CD4-positive, alpha-beta T cell (primary cell): Measurements from ENCODE around the gene PEX1. TPM values are rescaled to one million over a fixed set of nuclear protein-coding genes. Genes with fewer than 3 reads are reported as not detected.

Source experiments
- ATAC-seq: fragments of 200-7000 bp; cut with Tn5 transposase; one replicate; pipeline ENCODE4 v1.10.0; 2022; ENCODE audit warnings: mild to moderate bottlenecking; ENCODE audit not compliant: poor library complexity
- CTCF ChIA-PET: fragments of 350-600 bp; sonication (Branson Sonifier 250); formaldehyde crosslinking; loops from one replicate; lab custom pipeline; 2021; ENCODE audit warnings: antibody characterized with exemption, inconsistent platforms; lab: Charles Lee
- POLR2A ChIA-PET: fragments of 350-600 bp; sonication (Branson Sonifier 250); formaldehyde crosslinking; loops from one replicate; lab custom pipeline; 2021; ENCODE audit warnings: antibody characterized with exemption, inconsistent platforms; lab: Charles Lee
- DNase-seq, 14 experiments: peaks; one replicate each; pipeline ENCODE4 v3.0.0-alpha.2; 2013 to 2020; ENCODE audit warnings: mixed read lengths in 2 of 14
- H3K27ac ChIP-seq, 2 donors: one replicate each; pipeline versions ENCODE4 v1.5.1 to v1.7.0; 2013; ENCODE audit warnings: low read length in 2 of 2, low read depth in 1 of 2, mild to moderate bottlenecking in 1 of 2
- H3K27me3 ChIP-seq, 2 experiments: 1 replicate in 1 of 2; 2 replicates in 1 of 2; pipeline versions ENCODE4 v1.6.1 to v1.7.0; 2013; ENCODE audit warnings: low read length in 2 of 2, control low read depth in 1 of 2, mild to moderate bottlenecking in 1 of 2, moderate library complexity in 1 of 2; ENCODE audit not compliant: insufficient read depth in 2 of 2, control insufficient read depth in 1 of 2
- H3K36me3 ChIP-seq: one replicate; pipeline ENCODE4 v1.6.1; 2013; ENCODE audit warnings: low read length, control low read depth; ENCODE audit not compliant: insufficient read depth
- H3K4me1 ChIP-seq: one replicate; pipeline ENCODE4 v1.6.1; 2013; ENCODE audit warnings: low read length, control low read depth; ENCODE audit not compliant: insufficient read depth
- H3K4me3 ChIP-seq: one replicate; pipeline ENCODE4 v1.5.1; 2013; ENCODE audit warnings: mild to moderate bottlenecking, low read length, moderate library complexity
- H3K9me3 ChIP-seq, 2 experiments: 1 replicate in 1 of 2; 2 replicates in 1 of 2; pipeline versions ENCODE4 v1.6.1 to v1.7.0; 2013; ENCODE audit warnings: low read length in 2 of 2, mild to moderate bottlenecking in 2 of 2, control low read depth in 1 of 2, moderate library complexity in 1 of 2; ENCODE audit not compliant: control insufficient read depth in 1 of 2, insufficient read depth in 1 of 2
- H3K27ac Mint-ChIP-seq: one replicate; pipeline ENCODE4 v1.8.0; 2020; ENCODE audit warnings: mixed read lengths
- H3K27me3 Mint-ChIP-seq: one replicate; pipeline ENCODE4 v1.8.0; 2021; ENCODE audit warnings: mixed read lengths
- H3K36me3 Mint-ChIP-seq: one replicate; pipeline ENCODE4 v1.8.0; 2021; ENCODE audit warnings: low read depth, mixed read lengths
- H3K4me1 Mint-ChIP-seq: one replicate; pipeline ENCODE4 v1.8.0; 2021; ENCODE audit warnings: low read depth, mixed read lengths
- H3K4me3 Mint-ChIP-seq: one replicate; pipeline ENCODE4 v1.8.0; 2020; ENCODE audit warnings: mild to moderate bottlenecking, mixed read lengths
- H3K9me3 Mint-ChIP-seq: one replicate; pipeline ENCODE4 v1.8.0; 2020; ENCODE audit warnings: mixed read lengths
- intact Hi-C, 2 experiments: fragments of 100-400 bp; cut with DNase I in 1 of 2; cut with micrococcal nuclease in 1 of 2; formaldehyde crosslinking; loops; one replicate each; pipeline versions ENCODE4 v1.15.1 to v1.9.0; 2023 to 2025; cut with DNase I, micrococcal nuclease
- total RNA-seq, 174 experiments: library from RNA in 2 of 174; stranded (reverse) in 2 of 174; gene quantifications; one replicate each; pipeline ENCODE4 v1.2.3 and lab custom pipeline; 2021 to 2026
- TF ChIP-seq, protein P1 (sequence below): fragments of 200-600 bp; IDR thresholded peaks from one replicate; pipeline ENCODE4 v1.8.0; 2022; ENCODE audit warnings: antibody characterized with exemption, mild to moderate bottlenecking

PEX1 gene
- total RNA-seq, 2 experiments from 2014 or later = 19.7 to 20.7 TPM

DNA sequence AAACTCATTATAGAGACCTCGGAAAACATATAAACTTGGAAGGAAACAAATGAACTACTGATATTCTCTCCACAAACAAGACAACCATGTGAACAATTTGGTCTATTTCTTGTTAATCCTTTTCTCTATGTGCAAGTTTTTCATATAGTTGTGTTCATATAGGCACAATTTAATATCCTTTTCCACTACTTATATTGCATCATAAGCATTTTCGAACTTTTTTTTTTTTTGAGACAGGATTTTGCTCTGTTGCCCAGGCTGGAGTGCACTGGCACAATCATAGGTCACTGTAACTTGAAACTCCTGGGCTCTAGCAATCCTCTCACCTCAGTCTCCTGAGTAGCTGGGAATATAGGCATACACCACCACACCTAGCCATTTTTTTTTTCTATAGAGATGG lies 5.2 kb downstream of the PEX1 start:
- Histone ChIP-seq H3K4me3 (no peak overlapping the region), H3K27ac (no peak overlapping the region), H3K9me3 (no peaks in the 10 kb centered on the region), H3K36me3 (peaks cover 3% of the 10 kb centered on the region), H3K27me3 (no peaks in the 10 kb centered on the region), H3K4me1 (peaks cover 10% of the 10 kb centered on the region)
- Mint-ChIP-seq H3K27me3 (no peaks in the 10 kb centered on the region), H3K9me3 (no peaks in the 10 kb centered on the region), H3K4me1 (peaks cover 25% of the 10 kb centered on the region), H3K4me3 (no peak overlapping the region), H3K27ac (no peak overlapping the region), H3K36me3 (peaks cover 19% of the 10 kb centered on the region)
- intact Hi-C loops = loop anchor here in 1 of 2 experiments (10.0 kb wide), 2 partner anchors 278 to 532 kb away; partner anchors contain the start of genes ANKIB1 and KRIT1
- TF ChIP-seq, protein P1, sequence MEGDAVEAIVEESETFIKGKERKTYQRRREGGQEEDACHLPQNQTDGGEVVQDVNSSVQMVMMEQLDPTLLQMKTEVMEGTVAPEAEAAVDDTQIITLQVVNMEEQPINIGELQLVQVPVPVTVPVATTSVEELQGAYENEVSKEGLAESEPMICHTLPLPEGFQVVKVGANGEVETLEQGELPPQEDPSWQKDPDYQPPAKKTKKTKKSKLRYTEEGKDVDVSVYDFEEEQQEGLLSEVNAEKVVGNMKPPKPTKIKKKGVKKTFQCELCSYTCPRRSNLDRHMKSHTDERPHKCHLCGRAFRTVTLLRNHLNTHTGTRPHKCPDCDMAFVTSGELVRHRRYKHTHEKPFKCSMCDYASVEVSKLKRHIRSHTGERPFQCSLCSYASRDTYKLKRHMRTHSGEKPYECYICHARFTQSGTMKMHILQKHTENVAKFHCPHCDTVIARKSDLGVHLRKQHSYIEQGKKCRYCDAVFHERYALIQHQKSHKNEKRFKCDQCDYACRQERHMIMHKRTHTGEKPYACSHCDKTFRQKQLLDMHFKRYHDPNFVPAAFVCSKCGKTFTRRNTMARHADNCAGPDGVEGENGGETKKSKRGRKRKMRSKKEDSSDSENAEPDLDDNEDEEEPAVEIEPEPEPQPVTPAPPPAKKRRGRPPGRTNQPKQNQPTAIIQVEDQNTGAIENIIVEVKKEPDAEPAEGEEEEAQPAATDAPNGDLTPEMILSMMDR = no peak
- ChIA-PET POLR2A (no interaction called here), CTCF (no interaction called here)
- no peak for DNase-seq
- no peak for ATAC-seq

DNA sequence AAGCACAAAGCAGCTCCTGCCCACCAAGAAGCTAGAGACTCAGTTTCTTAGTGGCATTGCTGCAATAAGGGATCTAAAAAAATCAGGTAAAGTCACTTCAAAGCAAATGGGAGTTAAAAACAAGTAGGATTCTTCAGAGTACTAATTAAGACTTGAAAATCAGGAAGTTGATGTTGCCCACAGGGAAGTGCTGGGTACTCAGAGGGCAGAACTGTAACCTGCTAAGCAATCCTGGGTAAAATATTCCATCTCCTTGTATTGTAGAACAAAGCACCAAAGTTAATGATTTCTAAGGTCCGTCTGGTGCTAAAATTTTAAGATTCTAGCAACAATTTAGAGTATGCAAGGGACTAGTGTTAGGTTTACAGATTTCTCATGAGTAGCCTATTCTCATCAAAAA lies 8.3 kb downstream of the PEX1 start:
- Mint-ChIP-seq H3K4me1 (no peaks in the 10 kb centered on the region), H3K27me3 (no peaks in the 10 kb centered on the region), H3K27ac (no peak overlapping the region), H3K4me3 (no peak overlapping the region), H3K36me3 (peaks cover 35% of the 10 kb centered on the region), H3K9me3 (no peaks in the 10 kb centered on the region)
- Histone ChIP-seq H3K4me1 (no peaks in the 10 kb centered on the region), H3K27ac (no peak overlapping the region), H3K9me3 (no peaks in the 10 kb centered on the region), H3K27me3 (no peaks in the 10 kb centered on the region), H3K4me3 (no peak overlapping the region), H3K36me3 (peaks cover 25% of the 10 kb centered on the region)
- TF ChIP-seq, protein P1 = no peak
- no peak for ATAC-seq
- POLR2A ChIA-PET = interaction anchor here (0.9 kb wide), 1 partner anchor 9 kb away, joined by 4 read pairs; the partner anchor contains the start of gene RBM48
- DNase-seq = no peak
- CTCF ChIA-PET = no interaction called here
- intact Hi-C loops = loop anchor here in 1 of 2 experiments (10.0 kb wide), 2 partner anchors 275 to 535 kb away; partner anchors contain the start of genes ANKIB1 and KRIT1

DNA sequence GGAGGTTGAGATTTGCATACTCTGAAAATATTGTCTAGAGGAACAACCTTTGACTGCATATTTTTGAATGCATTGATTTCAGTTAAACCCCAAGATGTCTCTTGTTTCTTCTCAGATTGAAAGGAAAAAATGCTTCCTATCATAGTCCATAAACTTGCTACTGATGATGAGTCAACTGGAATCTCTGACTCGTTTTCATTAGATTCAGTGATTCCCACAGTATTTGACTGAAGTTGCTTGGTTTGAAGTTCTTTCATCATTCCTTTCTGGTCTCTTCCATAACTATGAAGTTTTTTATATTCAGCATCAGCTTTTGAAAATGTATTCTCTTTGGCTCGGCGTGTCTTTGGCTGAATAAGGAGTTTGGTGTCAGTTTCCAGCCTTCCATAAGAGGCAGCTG lies 10.7 kb downstream of the PEX1 start:
- intact Hi-C loops = no loop called here
- H3K27ac Mint-ChIP-seq = no peak overlapping the region
- no peak overlapping the region for H3K4me3 Mint-ChIP-seq

More for the DNA sequence above, 10.7 kb downstream of the PEX1 start:
- ChIA-PET POLR2A (no interaction called here), CTCF (no interaction called here)
- no peak overlapping the region for H3K4me3 ChIP-seq
- no peak overlapping the region for H3K27ac ChIP-seq
- no peaks in the 10 kb centered on the region for H3K9me3 Mint-ChIP-seq
- ATAC-seq (no peak), DNase-seq (no peak)
- no peaks in the 10 kb centered on the region for H3K9me3 ChIP-seq
- H3K36me3 Mint-ChIP-seq = peaks cover 53% of the 10 kb centered on the region
- H3K4me1 ChIP-seq = no peaks in the 10 kb centered on the region
- no peaks in the 10 kb centered on the region for H3K4me1 Mint-ChIP-seq
- H3K36me3 ChIP-seq = peaks cover 32% of the 10 kb centered on the region
- H3K27me3 ChIP-seq = no peaks in the 10 kb centered on the region
- TF ChIP-seq, protein P1 = no peak
- no peaks in the 10 kb centered on the region for H3K27me3 Mint-ChIP-seq
